ENCODE data around the gene MYLK.
"Not testable (repeated sequence)": the region's sequence is repeated elsewhere in the genome, so short reads cannot be mapped to it uniquely, and the experiment has no call there.

Gene MYLK

GRCh38 chr3:123618768-123619484 is 265.2 kb downstream of the MYLK start:
- Histone ChIP-seq H3K27me3 (ENCODE audit: insufficient read depth, low read length) (no peaks in the 10 kb centered on the region), H3K4me3 (ENCODE audit: low read length) (no peak overlapping the region), H3K9me3 (ENCODE audit: low read length) (no peaks in the 10 kb centered on the region), H3K36me3 (ENCODE audit: insufficient read depth, low read length) (peaks cover 3% of the 10 kb centered on the region), H3K4me1 (ENCODE audit: insufficient read depth, low read length) (peaks cover 14% of the 10 kb centered on the region), H2AFZ (ENCODE audit: low read depth, low read length) (no peak overlapping the region)

GRCh38 chr3:123618076-123618708 is 265.9 kb downstream of the MYLK start:
- peaks cover 14% of the 10 kb centered on the region for H3K4me1 ChIP-seq (ENCODE audit: insufficient read depth, low read length)
- H3K36me3 ChIP-seq (ENCODE audit: insufficient read depth, low read length): peaks cover 5% of the 10 kb centered on the region
- H3K27me3 ChIP-seq (ENCODE audit: insufficient read depth, low read length): no peaks in the 10 kb centered on the region
- no peaks in the 10 kb centered on the region for H3K9me3 ChIP-seq (ENCODE audit: low read length)
- H3K4me3 ChIP-seq (ENCODE audit: low read length): no peak overlapping the region
- no peak overlapping the region for H2AFZ ChIP-seq (ENCODE audit: low read depth, low read length)

- Histone ChIP-seq H3K9me3 (ENCODE audit: low read length) (no peaks in the 10 kb centered on the region), H3K4me1 (ENCODE audit: insufficient read depth, low read length) (peaks cover 14% of the 10 kb centered on the region), H3K27me3 (ENCODE audit: insufficient read depth, low read length) (no peaks in the 10 kb centered on the region), H3K4me3 (ENCODE audit: low read length) (no peak overlapping the region), H3K36me3 (ENCODE audit: insufficient read depth, low read length) (peaks cover 17% of the 10 kb centered on the region), H2AFZ (ENCODE audit: low read depth, low read length) (no peak overlapping the region)
Observed at GRCh38 chr3:123616593-123616992, 267.5 kb downstream of the MYLK start.

DNA sequence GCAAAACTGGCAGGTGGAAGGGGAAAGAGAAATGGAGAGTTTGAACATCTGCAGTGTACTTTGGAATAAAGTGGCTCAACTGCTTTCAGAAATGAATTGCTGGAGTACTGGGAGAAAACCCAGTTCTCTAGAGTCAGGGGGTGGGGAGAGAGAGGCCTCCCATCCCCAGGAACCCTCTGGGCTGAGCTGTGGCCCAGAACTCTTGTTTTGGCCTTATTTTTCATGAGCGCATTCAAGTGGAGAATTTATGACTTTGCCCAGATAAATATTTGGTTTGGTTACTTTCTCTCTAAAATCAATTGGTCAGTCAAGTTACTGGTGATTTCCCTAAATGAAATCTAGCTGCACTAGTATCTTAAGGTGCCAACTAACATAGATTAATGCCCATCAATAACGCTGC is 270.6 kb downstream of the MYLK start:
- Histone ChIP-seq H3K9me3 (ENCODE audit: low read length) (no peaks in the 10 kb centered on the region), H2AFZ (ENCODE audit: low read depth, low read length) (no peak overlapping the region), H3K27me3 (ENCODE audit: insufficient read depth, low read length) (no peaks in the 10 kb centered on the region), H3K4me3 (ENCODE audit: low read length) (no peak overlapping the region), H3K36me3 (ENCODE audit: insufficient read depth, low read length) (peaks cover 21% of the 10 kb centered on the region), H3K4me1 (ENCODE audit: insufficient read depth, low read length) (no peaks in the 10 kb centered on the region)

DNA sequence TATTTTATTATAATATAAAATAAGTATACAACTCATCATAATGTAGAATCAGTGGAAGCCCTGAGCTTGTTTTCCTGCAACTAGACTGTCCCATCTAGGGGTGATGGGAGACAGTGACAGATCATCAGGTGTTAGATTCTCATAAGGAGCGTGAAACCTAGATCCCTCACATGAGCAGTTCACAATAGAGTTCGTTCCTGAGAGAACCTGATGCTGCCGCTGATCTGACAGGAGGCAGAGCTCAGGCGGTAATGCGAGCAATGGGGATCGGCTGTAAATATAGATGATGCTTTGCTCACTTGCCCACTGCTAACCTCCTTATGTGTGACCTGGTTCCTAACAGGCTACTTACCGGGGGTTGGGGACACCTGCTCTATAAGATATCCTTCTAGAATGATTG is 272.5 kb downstream of the MYLK start:
- not testable (repeated sequence) for H3K27me3 ChIP-seq (ENCODE audit: insufficient read depth, low read length); H2AFZ ChIP-seq (ENCODE audit: low read depth, low read length); H3K4me3 ChIP-seq (ENCODE audit: low read length); H3K4me1 ChIP-seq (ENCODE audit: insufficient read depth, low read length); H3K9me3 ChIP-seq (ENCODE audit: low read length)
- peaks cover 21% of the 10 kb centered on the region for H3K36me3 ChIP-seq (ENCODE audit: insufficient read depth, low read length)

DNA sequence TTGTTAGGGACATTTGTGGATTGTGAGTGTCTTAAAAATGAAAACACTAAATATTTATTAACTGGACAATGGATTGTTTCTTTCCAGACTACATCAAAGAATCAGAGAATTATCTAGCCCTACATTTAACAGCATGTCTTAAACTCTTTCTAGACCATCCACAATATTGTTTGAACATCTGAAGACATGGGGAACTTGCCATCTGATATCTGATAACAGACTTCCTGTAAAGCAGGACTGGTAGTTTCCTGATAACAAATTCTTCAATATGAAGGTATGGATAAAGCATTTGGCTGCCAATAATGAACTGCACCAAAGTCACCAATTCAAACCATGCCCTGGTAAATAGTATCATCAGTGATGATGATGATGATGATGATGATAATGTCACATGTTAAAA is 273.1 kb downstream of the MYLK start:
- H3K4me3 ChIP-seq (ENCODE audit: low read length): no peak overlapping the region
- H3K4me1 ChIP-seq (ENCODE audit: insufficient read depth, low read length): no peaks in the 10 kb centered on the region
- peaks cover 21% of the 10 kb centered on the region for H3K36me3 ChIP-seq (ENCODE audit: insufficient read depth, low read length)
- H3K27me3 ChIP-seq (ENCODE audit: insufficient read depth, low read length): no peaks in the 10 kb centered on the region
- H2AFZ ChIP-seq (ENCODE audit: low read depth, low read length): no peak overlapping the region
- H3K9me3 ChIP-seq (ENCODE audit: low read length): no peaks in the 10 kb centered on the region

DNA sequence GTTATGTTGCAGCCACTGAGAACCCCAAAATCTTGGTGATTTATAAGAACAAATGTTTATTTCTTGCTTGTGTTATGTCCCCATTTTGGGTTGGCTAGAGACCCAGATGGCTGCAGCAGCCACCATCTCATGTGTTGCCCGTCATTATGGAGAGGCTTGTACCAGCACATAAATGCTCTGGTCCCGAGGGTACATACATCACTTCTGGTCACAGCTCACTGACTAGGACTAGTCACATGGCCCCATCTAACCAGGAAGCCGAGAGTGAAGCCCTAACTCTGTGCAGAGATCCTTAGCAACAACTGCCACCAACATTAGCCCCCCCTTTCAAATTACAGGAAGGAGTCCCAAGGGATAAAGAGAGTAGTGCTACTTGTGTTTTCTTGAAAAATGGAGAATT is 273.8 kb downstream of the MYLK start:
- Histone ChIP-seq H3K27me3 (ENCODE audit: insufficient read depth, low read length) (no peaks in the 10 kb centered on the region), H2AFZ (ENCODE audit: low read depth, low read length) (no peak overlapping the region), H3K4me3 (ENCODE audit: low read length) (no peak overlapping the region), H3K36me3 (ENCODE audit: insufficient read depth, low read length) (peaks cover 24% of the 10 kb centered on the region), H3K9me3 (ENCODE audit: low read length) (no peaks in the 10 kb centered on the region), H3K4me1 (ENCODE audit: insufficient read depth, low read length) (no peaks in the 10 kb centered on the region)

DNA sequence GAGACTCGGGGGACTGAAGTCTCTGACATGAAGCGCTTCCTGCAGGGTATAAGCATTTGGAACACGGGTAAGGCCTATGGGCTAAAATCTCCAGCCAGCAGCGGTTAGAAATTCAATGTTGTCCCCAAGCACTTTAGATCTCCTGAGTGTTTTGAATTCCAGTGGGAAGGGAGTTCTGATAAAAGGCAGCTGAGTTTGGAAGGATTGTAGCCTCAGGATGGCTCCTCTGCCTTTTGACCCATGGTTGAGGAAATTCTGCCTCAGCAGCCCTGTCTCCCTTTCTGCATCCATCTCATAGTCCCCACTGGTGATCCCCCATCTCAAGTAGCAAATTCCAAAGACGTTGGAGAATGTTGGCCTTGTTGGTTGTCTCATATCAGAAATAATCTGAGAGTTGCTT is 275.1 kb downstream of the MYLK start:
- Histone ChIP-seq H3K4me3 (ENCODE audit: low read length) (no peak overlapping the region), H3K27me3 (ENCODE audit: insufficient read depth, low read length) (no peaks in the 10 kb centered on the region), H3K36me3 (ENCODE audit: insufficient read depth, low read length) (peaks cover 22% of the 10 kb centered on the region)

GRCh38 chr3:123608263-123608937 is 275.7 kb downstream of the MYLK start:
- H3K9me3 ChIP-seq (ENCODE audit: low read length): no peaks in the 10 kb centered on the region
- no peaks in the 10 kb centered on the region for H3K27me3 ChIP-seq (ENCODE audit: insufficient read depth, low read length)
- H2AFZ ChIP-seq (ENCODE audit: low read depth, low read length): no peak overlapping the region
- H3K4me1 ChIP-seq (ENCODE audit: insufficient read depth, low read length): no peaks in the 10 kb centered on the region
- H3K36me3 ChIP-seq (ENCODE audit: insufficient read depth, low read length): peaks cover 21% of the 10 kb centered on the region
- H3K4me3 ChIP-seq (ENCODE audit: low read length): no peak overlapping the region

More for the DNA sequence above, 275.1 kb downstream of the MYLK start:
- Histone ChIP-seq H3K9me3 (ENCODE audit: low read length) (no peaks in the 10 kb centered on the region), H2AFZ (ENCODE audit: low read depth, low read length) (no peak overlapping the region), H3K4me1 (ENCODE audit: insufficient read depth, low read length) (no peaks in the 10 kb centered on the region)

DNA sequence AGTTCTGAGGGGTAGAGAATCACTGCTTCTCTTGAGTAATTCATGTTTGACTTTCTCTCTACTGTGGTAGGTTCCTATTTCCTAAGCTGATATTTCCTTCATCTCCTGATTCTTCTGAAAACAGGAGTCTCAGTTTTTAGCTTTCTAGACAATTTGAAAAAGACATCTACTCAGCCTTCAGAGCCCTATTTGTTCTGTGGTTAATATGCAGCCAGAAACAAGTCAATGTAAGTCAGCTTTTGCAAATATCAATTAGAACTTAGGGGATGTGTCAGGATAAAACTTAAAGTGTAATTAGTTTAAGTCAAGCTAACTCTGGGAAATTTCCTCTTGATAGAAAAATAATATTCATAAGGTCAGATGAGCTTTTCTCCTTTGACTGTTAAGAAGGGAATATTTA is 277.6 kb downstream of the MYLK start:
- H3K4me1 ChIP-seq (ENCODE audit: insufficient read depth, low read length): no peaks in the 10 kb centered on the region
- H3K27me3 ChIP-seq (ENCODE audit: insufficient read depth, low read length): no peaks in the 10 kb centered on the region
- no peaks in the 10 kb centered on the region for H3K9me3 ChIP-seq (ENCODE audit: low read length)
- no peak overlapping the region for H3K4me3 ChIP-seq (ENCODE audit: low read length)
- H2AFZ ChIP-seq (ENCODE audit: low read depth, low read length): no peak overlapping the region
- peaks cover 7% of the 10 kb centered on the region for H3K36me3 ChIP-seq (ENCODE audit: insufficient read depth, low read length)

GRCh38 chr3:123605789-123606234 is 278.3 kb downstream of the MYLK start:
- no peaks in the 10 kb centered on the region for H3K9me3 ChIP-seq (ENCODE audit: low read length)
- no peaks in the 10 kb centered on the region for H3K27me3 ChIP-seq (ENCODE audit: insufficient read depth, low read length)
- no peaks in the 10 kb centered on the region for H3K4me1 ChIP-seq (ENCODE audit: insufficient read depth, low read length)
- peaks cover 3% of the 10 kb centered on the region for H3K36me3 ChIP-seq (ENCODE audit: insufficient read depth, low read length)
- H2AFZ ChIP-seq (ENCODE audit: low read depth, low read length): no peak overlapping the region
- no peak overlapping the region for H3K4me3 ChIP-seq (ENCODE audit: low read length)

GRCh38 chr3:123603153-123603552 is 281.0 kb downstream of the MYLK start:
- not testable (repeated sequence) for H3K4me1 ChIP-seq (ENCODE audit: insufficient read depth, low read length); H3K4me3 ChIP-seq (ENCODE audit: low read length); H3K36me3 ChIP-seq (ENCODE audit: insufficient read depth, low read length); H3K27me3 ChIP-seq (ENCODE audit: insufficient read depth, low read length); H3K9me3 ChIP-seq (ENCODE audit: low read length); H2AFZ ChIP-seq (ENCODE audit: low read depth, low read length)

DNA sequence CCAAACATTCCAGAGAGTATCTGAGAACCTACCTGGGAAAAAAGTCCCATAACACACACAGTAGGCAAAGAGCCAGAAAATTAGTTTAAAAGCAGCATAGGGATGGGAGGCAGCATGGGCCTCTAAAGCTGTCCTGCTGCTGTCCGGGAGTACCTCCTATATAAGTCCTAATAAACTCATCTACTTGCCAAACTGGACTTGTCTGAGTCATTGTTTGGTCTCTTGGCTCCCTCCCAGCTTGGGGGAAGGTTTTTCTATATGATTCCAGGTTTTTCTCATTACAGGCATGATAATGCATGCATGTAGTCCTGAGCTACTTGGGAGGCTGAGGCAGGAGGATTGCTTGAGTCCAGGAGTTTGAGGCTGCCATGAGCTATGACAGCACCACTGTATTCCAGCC is 281.8 kb downstream of the MYLK start:
- Histone ChIP-seq H3K9me3 (ENCODE audit: low read length) (no peaks in the 10 kb centered on the region), H3K4me3 (ENCODE audit: low read length) (no peak overlapping the region), H2AFZ (ENCODE audit: low read depth, low read length) (no peak overlapping the region), H3K36me3 (ENCODE audit: insufficient read depth, low read length) (peaks cover 7% of the 10 kb centered on the region), H3K4me1 (ENCODE audit: insufficient read depth, low read length) (no peaks in the 10 kb centered on the region), H3K27me3 (ENCODE audit: insufficient read depth, low read length) (no peaks in the 10 kb centered on the region)

Data from neuron (in vitro differentiated cells).